Measurements from ENCODE around the gene MYO6. TPM values are rescaled to one million over a fixed set of nuclear protein-coding genes. Genes with fewer than 3 reads are reported as not detected.

The MYO6 gene
- polyA plus RNA-seq, 1 of the 3 experiments (the other 2 are of a cell fraction), result 6.2 TPM

GRCh38 chr6:75936682-75937081 lies 187.6 kb downstream of the MYO6 start:
- no peak for TF ChIP-seq REST (IDR thresholded peaks at IDR 0.05; ENCODE audit: low read depth, low read length)
- no peak for TF ChIP-seq RFX5 (IDR thresholded peaks at IDR 0.05; ENCODE audit: low read length)
- Histone ChIP-seq H3K9me2 (no peaks in the 10 kb centered on the region), H3K4me1 (ENCODE audit: control insufficient read depth in 1 of 2, insufficient read depth in 2 of 2, low read depth in 1 of 2, low read length in 1 of 2) (peaks cover 0 to 9% of the 10 kb centered on the region in 2 experiments; a peak in 1 of 4 replicates), H3K79me2 (ENCODE audit: insufficient read depth) (no peaks in the 10 kb centered on the region), H3K4me2 (no peak overlapping the region), H3K27me3 (ENCODE audit: insufficient read depth) (no peaks in the 10 kb centered on the region), H3K9me3 (no peaks in the 10 kb centered on the region), H2AFZ (ENCODE audit: low read depth) (no peak overlapping the region), H3K4me3 (ENCODE audit: low read depth in 2 of 2, low read length in 1 of 2) (no peak overlapping the region), H4K20me1 (ENCODE audit: insufficient read depth) (no peaks in the 10 kb centered on the region), H3K9ac (no peak overlapping the region), H3K36me3 (replicated peaks in 1 of 2; ENCODE audit: control insufficient read depth in 1 of 2, insufficient read depth in 2 of 2, low read length in 1 of 2) (no peaks in the 10 kb centered on the region), H3F3A (replicated peaks; ENCODE audit: insufficient read depth) (no peaks in the 10 kb centered on the region), H3K27ac (ENCODE audit: low read depth in 2 of 2, low read length in 1 of 2) (no peak overlapping the region)
- no peak for DNase-seq
- CTCF ChIA-PET, result interaction anchor here (1.1 to 3.3 kb wide), 2 partner anchors 12 to 15 kb away, joined by 4 to 14 read pairs; no protein-coding TSS in a partner anchor
- POLR2A ChIA-PET, result no interaction called here
- 66% methylated on average over 3 of the region's 3 CpGs for WGBS (ENCODE audit: low lambda C conversion rate)

GRCh38 chr6:75937846-75938245 lies 188.8 kb downstream of the MYO6 start:
- Histone ChIP-seq H3K79me2 (ENCODE audit: insufficient read depth) (no peaks in the 10 kb centered on the region), H2AFZ (ENCODE audit: low read depth) (no peak overlapping the region), H3K4me1 (ENCODE audit: control insufficient read depth in 1 of 2, insufficient read depth in 2 of 2, low read depth in 1 of 2, low read length in 1 of 2) (peaks cover 0 to 9% of the 10 kb centered on the region in 2 experiments; a peak in 1 of 4 replicates), H4K20me1 (ENCODE audit: insufficient read depth) (no peaks in the 10 kb centered on the region), H3K9ac (no peak overlapping the region), H3K9me3 (no peaks in the 10 kb centered on the region), H3K27me3 (ENCODE audit: insufficient read depth) (no peaks in the 10 kb centered on the region; the same call in 1 of the 2 replicates), H3F3A (replicated peaks; ENCODE audit: insufficient read depth) (no peaks in the 10 kb centered on the region), H3K9me2 (no peaks in the 10 kb centered on the region), H3K36me3 (replicated peaks in 1 of 2; ENCODE audit: control insufficient read depth in 1 of 2, insufficient read depth in 2 of 2, low read length in 1 of 2) (no peaks in the 10 kb centered on the region), H3K4me3 (ENCODE audit: low read depth in 2 of 2, low read length in 1 of 2) (no peak overlapping the region), H3K4me2 (no peak overlapping the region), H3K27ac (ENCODE audit: low read depth in 2 of 2, low read length in 1 of 2) (no peak overlapping the region)
- no peak for DNase-seq
- POLR2A ChIA-PET, result no interaction called here
- CTCF ChIA-PET, result interaction anchor here (0.7 kb wide), 1 partner anchor 62 kb away, joined by 3 read pairs; no protein-coding TSS in a partner anchor
- WGBS (ENCODE audit: low lambda C conversion rate), result 11% methylated on average over 2 of the region's 2 CpGs
- TF ChIP-seq FOXM1 (IDR thresholded peaks at IDR 0.05; ENCODE audit: low read depth) (no peak), EP300 (IDR thresholded peaks at IDR 0.05; ENCODE audit: borderline replicate concordance in 1 of 2, low read depth in 1 of 2, low read length in 1 of 2) (no peak), NRF1 (IDR thresholded peaks at IDR 0.05; ENCODE audit: low read depth, low read length) (no peak), ELF1 (IDR thresholded peaks at IDR 0.05) (no peak), USF2 (IDR thresholded peaks at IDR 0.05; ENCODE audit: borderline replicate concordance, low read depth, low read length) (no peak), JUND (IDR thresholded peaks at IDR 0.05) (no peak), CTCF (IDR thresholded peaks at IDR 0.05) (no peak), MAX (IDR thresholded peaks at IDR 0.05; ENCODE audit: low read depth) (no peak), MEF2A (IDR thresholded peaks at IDR 0.05; ENCODE audit: borderline replicate concordance, low read depth) (no peak), IRF3 (IDR thresholded peaks at IDR 0.05; ENCODE audit: low read depth, low read length) (no peak), ZBTB33 (IDR thresholded peaks at IDR 0.05; ENCODE audit: borderline replicate concordance, low read depth) (no peak), FOXJ3 (CRISPR knock-in tag; IDR thresholded peaks at IDR 0.05) (no peak), RFX5 (IDR thresholded peaks at IDR 0.05; ENCODE audit: low read length) (no peak)
